H1 (cell line): ENCODE results near the gene PRKCZ. TPM values are rescaled to one million over a fixed set of nuclear protein-coding genes. Genes with fewer than 3 reads are reported as not detected.

Source experiments
- FOSL1 ChIP-seq: IDR thresholded peaks from 2 replicates; pipeline ENCODE4 v1.6.1; 2011; ENCODE audit warnings: mild to moderate bottlenecking, low read depth, low read length, moderate library complexity; ENCODE audit not compliant: insufficient read depth
- RBBP5 ChIP-seq: IDR thresholded peaks from 2 replicates; pipeline ENCODE4 v1.7.1; 2012; ENCODE audit warnings: low read depth, mild to moderate bottlenecking, inconsistent platforms, low read length, moderate library complexity, borderline replicate concordance
- SIX5 ChIP-seq: IDR thresholded peaks from 2 replicates; pipeline ENCODE4 v1.6.1; 2011; ENCODE audit warnings: mild to moderate bottlenecking, low read depth, low read length
- SUZ12 ChIP-seq: fragments of 200-600 bp; sonication (generic); IDR thresholded peaks from 2 replicates; pipeline ENCODE4 v1.6.1; 2012; ENCODE audit warnings: mild to moderate bottlenecking, inconsistent platforms, low read length, moderate library complexity, mixed read lengths
- polyA plus RNA-seq, 7 experiments: library from polyadenylated mRNA; depleted of rRNA in 3 of 7; stranded (reverse) in 5 of 7; unstranded in 2 of 7; fragments of >200 nt in 5 of 7; fragments of 200-250 nt in 2 of 7; gene quantifications; 1 replicate in 5 of 7; 2 replicates in 1 of 7; 4 replicates in 1 of 7; pipeline versions ENCODE4 v1.2.1 to v1.2.3, GENCODE V29; 2011 to 2013; ENCODE audit warnings: missing spikeins in 2 of 7, mixed read lengths in 2 of 7
- total RNA-seq: library from RNA; stranded (reverse); fragmentation: NEBNext Ultra II Directional; extraction: Animal tissue kit (Norgen Biotek cat#: 25700); gene quantifications from 2 replicates; pipeline ENCODE4 v1.2.1, GENCODE V29; 2021
- TF ChIP-seq, protein P1 (sequence below), 3 experiments: IDR thresholded peaks; 1 replicate in 2 of 3; 2 replicates in 1 of 3; pipeline versions ENCODE4 v1.5.1 to v1.6.1; 2011; ENCODE audit warnings: low read length in 3 of 3, mild to moderate bottlenecking in 3 of 3, inconsistent platforms in 2 of 3, low read depth in 1 of 3, moderate library complexity in 1 of 3; ENCODE audit not compliant: insufficient read depth in 1 of 3; ENCODE audit errors: control extremely low read depth in 1 of 3
- TF ChIP-seq, protein P2 (sequence below): IDR thresholded peaks from 2 replicates; pipeline ENCODE4 v1.6.1; 2011; ENCODE audit warnings: low read length, improper control_type of control experiment
- TF ChIP-seq, protein P3 (sequence below): IDR thresholded peaks from 2 replicates; pipeline ENCODE4 v1.6.1; 2011; ENCODE audit warnings: low read depth, mild to moderate bottlenecking, low read length; ENCODE audit not compliant: insufficient read depth

The PRKCZ gene
- total and polyA plus RNA-seq, 2 of the 8 experiments (the other 6 are each of a cell fraction or from before 2014, with no cell fraction given), result 37.4 to 45.1 TPM

DNA sequence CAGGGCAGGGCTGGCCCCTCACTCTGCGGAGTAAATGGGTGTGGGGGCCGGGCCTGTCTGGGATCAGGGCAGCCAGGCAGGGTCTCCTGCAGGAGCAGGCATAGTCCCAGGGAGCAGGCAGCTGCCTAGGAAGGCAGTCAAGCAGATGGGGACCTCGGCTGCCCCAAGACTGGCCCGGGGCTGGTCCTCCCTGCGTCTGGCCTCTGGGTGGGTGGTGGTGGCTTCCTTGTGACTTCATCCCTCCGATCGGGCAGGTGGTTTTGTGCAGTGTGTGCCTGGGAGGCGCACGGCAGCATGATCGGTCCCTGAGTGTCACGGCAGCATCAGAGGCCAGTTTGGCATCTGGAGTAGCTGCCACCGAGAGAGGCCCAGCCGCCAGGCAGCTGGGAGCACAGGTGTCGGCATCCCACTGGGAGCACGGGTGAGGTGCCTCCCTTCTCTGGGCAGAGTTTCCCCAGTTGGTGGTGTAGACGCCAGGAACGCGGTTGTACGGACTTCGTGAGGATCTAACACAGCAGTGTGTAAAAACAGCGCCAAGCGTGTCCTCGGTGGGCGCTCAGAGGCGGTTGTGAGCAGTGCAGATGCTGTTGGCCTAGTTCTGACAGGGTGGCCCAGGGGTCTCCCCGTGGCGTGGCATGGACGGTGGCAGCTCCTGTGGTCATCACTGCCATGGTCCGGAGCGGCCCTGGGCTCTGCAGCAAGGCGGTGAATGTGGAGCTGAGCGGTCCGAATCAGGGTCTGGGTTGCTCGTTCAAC, 45.9 kb downstream of the PRKCZ start (continued):
- no peak for TF ChIP-seq SIX5
- TF ChIP-seq SUZ12, result no peak
- TF ChIP-seq, protein P1, sequence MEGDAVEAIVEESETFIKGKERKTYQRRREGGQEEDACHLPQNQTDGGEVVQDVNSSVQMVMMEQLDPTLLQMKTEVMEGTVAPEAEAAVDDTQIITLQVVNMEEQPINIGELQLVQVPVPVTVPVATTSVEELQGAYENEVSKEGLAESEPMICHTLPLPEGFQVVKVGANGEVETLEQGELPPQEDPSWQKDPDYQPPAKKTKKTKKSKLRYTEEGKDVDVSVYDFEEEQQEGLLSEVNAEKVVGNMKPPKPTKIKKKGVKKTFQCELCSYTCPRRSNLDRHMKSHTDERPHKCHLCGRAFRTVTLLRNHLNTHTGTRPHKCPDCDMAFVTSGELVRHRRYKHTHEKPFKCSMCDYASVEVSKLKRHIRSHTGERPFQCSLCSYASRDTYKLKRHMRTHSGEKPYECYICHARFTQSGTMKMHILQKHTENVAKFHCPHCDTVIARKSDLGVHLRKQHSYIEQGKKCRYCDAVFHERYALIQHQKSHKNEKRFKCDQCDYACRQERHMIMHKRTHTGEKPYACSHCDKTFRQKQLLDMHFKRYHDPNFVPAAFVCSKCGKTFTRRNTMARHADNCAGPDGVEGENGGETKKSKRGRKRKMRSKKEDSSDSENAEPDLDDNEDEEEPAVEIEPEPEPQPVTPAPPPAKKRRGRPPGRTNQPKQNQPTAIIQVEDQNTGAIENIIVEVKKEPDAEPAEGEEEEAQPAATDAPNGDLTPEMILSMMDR (IDR thresholded peaks at IDR 0.05; ENCODE audit: control extremely low read depth in 1 of 3, insufficient read depth in 1 of 3, low read depth in 1 of 3, low read length in 3 of 3), result no peak
- TF ChIP-seq, protein P2, sequence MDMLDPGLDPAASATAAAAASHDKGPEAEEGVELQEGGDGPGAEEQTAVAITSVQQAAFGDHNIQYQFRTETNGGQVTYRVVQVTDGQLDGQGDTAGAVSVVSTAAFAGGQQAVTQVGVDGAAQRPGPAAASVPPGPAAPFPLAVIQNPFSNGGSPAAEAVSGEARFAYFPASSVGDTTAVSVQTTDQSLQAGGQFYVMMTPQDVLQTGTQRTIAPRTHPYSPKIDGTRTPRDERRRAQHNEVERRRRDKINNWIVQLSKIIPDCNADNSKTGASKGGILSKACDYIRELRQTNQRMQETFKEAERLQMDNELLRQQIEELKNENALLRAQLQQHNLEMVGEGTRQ, result no peak
- TF ChIP-seq, protein P3, sequence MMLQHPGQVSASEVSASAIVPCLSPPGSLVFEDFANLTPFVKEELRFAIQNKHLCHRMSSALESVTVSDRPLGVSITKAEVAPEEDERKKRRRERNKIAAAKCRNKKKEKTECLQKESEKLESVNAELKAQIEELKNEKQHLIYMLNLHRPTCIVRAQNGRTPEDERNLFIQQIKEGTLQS, result no peak
- TF ChIP-seq RBBP5, result no peak
- no peak for TF ChIP-seq FOSL1
